ENCODE measurements around the gene EMP2.

GRCh38 chr16:10597187-10597601 is 16.8 kb upstream of the EMP2 start:
- no peak for TF ChIP-seq EZH2phosphoT487 (IDR thresholded peaks at IDR 0.05; ENCODE audit: low read depth, severe bottlenecking, unreplicated experiment)
- no peak for TF ChIP-seq CTCF (IDR thresholded peaks at IDR 0.05; ENCODE audit: poor library complexity)
